Prostate gland (tissue), 2 donors: ENCODE measurements around the gene DCC.

Experiments used
- CTCF ChIP-seq, 4 experiments: fragments of 200-600 bp in 2 of 4; fragments of 450-650 bp in 2 of 4; sonication (generic) in 2 of 4; IDR thresholded peaks; 1 replicate in 3 of 4; 2 replicates in 1 of 4; pipeline ENCODE4 v1.5.1; 2016 to 2019; ENCODE audit warnings: antibody characterized with exemption in 4 of 4, mild to moderate bottlenecking in 2 of 4, moderate library complexity in 2 of 4
- POLR2A ChIP-seq: fragments of 450-650 bp; IDR thresholded peaks from one replicate; pipeline ENCODE4 v1.6.1; 2016; ENCODE audit warnings: antibody characterized with exemption, mild to moderate bottlenecking
- POLR2AphosphoS5 ChIP-seq: sonication (generic); formaldehyde crosslinking; IDR thresholded peaks from one replicate; pipeline ENCODE4 v1.6.1; 2017; ENCODE audit warnings: antibody characterized with exemption

- no peak for TF ChIP-seq POLR2AphosphoS5
- no peak for TF ChIP-seq CTCF (IDR thresholded peaks at IDR 0.05)
- no peak for TF ChIP-seq POLR2A
Observed at GRCh38 chr18:52311331-52311730, 28.7 kb upstream of the DCC start.
